HG03342 (cell line): ENCODE data around the gene CTNND2.
"Not testable (repeated sequence)": the region's sequence is repeated elsewhere in the genome, so short reads cannot be mapped to it uniquely, and the experiment has no call there.

Source experiments
- ATAC-seq: cut with Tn5 transposase; IDR thresholded peaks from one replicate; pipeline ENCODE4 v1.9.1; 2021; ENCODE audit warnings: mild to moderate bottlenecking, moderate library complexity; ENCODE audit not compliant: unreplicated experiment

The CTNND2 gene

GRCh38 chr5:11148810-11149539 is 755.3 kb downstream of the CTNND2 start:
- ATAC-seq: no peak

GRCh38 chr5:11146171-11146570 is 758.1 kb downstream of the CTNND2 start:
- no peak for ATAC-seq

- ATAC-seq: peak; percentile 82
Observed at GRCh38 chr5:11143456-11144267, 760.6 kb downstream of the CTNND2 start.

GRCh38 chr5:11139217-11139865 is 764.9 kb downstream of the CTNND2 start:
- no peak for ATAC-seq

GRCh38 chr5:11130131-11130530 is 774.1 kb downstream of the CTNND2 start:
- ATAC-seq: no peak

- ATAC-seq: no peak
Observed at GRCh38 chr5:11128021-11128420, 776.2 kb downstream of the CTNND2 start.

- no peak for ATAC-seq
Observed at GRCh38 chr5:11126844-11127243, 777.4 kb downstream of the CTNND2 start.

- no peak for ATAC-seq
Observed at GRCh38 chr5:11121885-11122284, 782.4 kb downstream of the CTNND2 start.

GRCh38 chr5:11110128-11110527 is 794.1 kb downstream of the CTNND2 start:
- ATAC-seq: no peak

GRCh38 chr5:11105696-11106095 is 798.5 kb downstream of the CTNND2 start:
- ATAC-seq: no peak

- no peak for ATAC-seq
Observed at GRCh38 chr5:11104651-11105112, 799.6 kb downstream of the CTNND2 start.

GRCh38 chr5:11104210-11104609 is 800.0 kb downstream of the CTNND2 start:
- ATAC-seq: no peak

GRCh38 chr5:11084111-11084510 is 820.1 kb downstream of the CTNND2 start:
- no peak for ATAC-seq

GRCh38 chr5:11082404-11082945 is 821.8 kb downstream of the CTNND2 start:
- ATAC-seq: no peak

- ATAC-seq: no peak
Observed at GRCh38 chr5:11076945-11077613, 827.2 kb downstream of the CTNND2 start.

- ATAC-seq: no peak
Observed at GRCh38 chr5:11075035-11075805, 829.0 kb downstream of the CTNND2 start.

GRCh38 chr5:11072568-11072967 is 831.7 kb downstream of the CTNND2 start:
- no peak for ATAC-seq

GRCh38 chr5:11072076-11072475 is 832.2 kb downstream of the CTNND2 start:
- ATAC-seq: no peak

GRCh38 chr5:11069041-11069440 is 835.2 kb downstream of the CTNND2 start:
- ATAC-seq: no peak

- not testable (repeated sequence) for ATAC-seq
Observed at GRCh38 chr5:11065723-11066122, 838.5 kb downstream of the CTNND2 start.
